Measurements from ENCODE around the gene THAP11.
"Not testable (repeated sequence)": the region's sequence is repeated elsewhere in the genome, so short reads cannot be mapped to it uniquely, and the experiment has no call there.

The THAP11 gene

GRCh38 chr16:67861877-67862276 is 19.8 kb downstream of the THAP11 start:
- Histone ChIP-seq H3K79me2 (ENCODE audit: control insufficient read depth, insufficient read depth, low read length) (peaks cover 70% of the 10 kb centered on the region), H4K5ac (ENCODE audit: low read length) (no peak overlapping the region), H3K4me2 (ENCODE audit: low read length) (no peak overlapping the region), H3K79me1 (ENCODE audit: low read length) (peaks cover 51% of the 10 kb centered on the region), H2BK5ac (ENCODE audit: low read length) (no peak overlapping the region), H2BK120ac (ENCODE audit: low read depth, low read length) (no peak overlapping the region), H3K23ac (ENCODE audit: low read length) (no peak overlapping the region), H3K4me1 (ENCODE audit: control insufficient read depth, low read depth, low read length) (peaks cover 3% of the 10 kb centered on the region), H3K56ac (ENCODE audit: low read length) (no peak overlapping the region), H3K27me3 (ENCODE audit: insufficient read depth, low read length, poor library complexity) (no peaks in the 10 kb centered on the region), H3K27ac (ENCODE audit: low read depth, low read length) (no peak overlapping the region), H2AK5ac (ENCODE audit: low read length) (no peak overlapping the region), H3K18ac (ENCODE audit: low read length) (no peak overlapping the region), H3K4ac (ENCODE audit: low read depth, low read length) (no peak overlapping the region), H3K4me3 (ENCODE audit: low read length) (no peak overlapping the region), H3K36me3 (ENCODE audit: control insufficient read depth, insufficient read depth, low read length) (peaks cover 1% of the 10 kb centered on the region), H2BK15ac (replicated peaks; ENCODE audit: low read depth) (no peak overlapping the region), H4K8ac (ENCODE audit: low read depth, low read length) (no peak overlapping the region), H3K9ac (ENCODE audit: low read length) (no peak overlapping the region)
- no peak for DNase-seq
- no CpG with 5 or more reads among the region's 6 CpGs for WGBS (ENCODE audit: extremely low coverage, insufficient coverage, low lambda C conversion rate)

DNA sequence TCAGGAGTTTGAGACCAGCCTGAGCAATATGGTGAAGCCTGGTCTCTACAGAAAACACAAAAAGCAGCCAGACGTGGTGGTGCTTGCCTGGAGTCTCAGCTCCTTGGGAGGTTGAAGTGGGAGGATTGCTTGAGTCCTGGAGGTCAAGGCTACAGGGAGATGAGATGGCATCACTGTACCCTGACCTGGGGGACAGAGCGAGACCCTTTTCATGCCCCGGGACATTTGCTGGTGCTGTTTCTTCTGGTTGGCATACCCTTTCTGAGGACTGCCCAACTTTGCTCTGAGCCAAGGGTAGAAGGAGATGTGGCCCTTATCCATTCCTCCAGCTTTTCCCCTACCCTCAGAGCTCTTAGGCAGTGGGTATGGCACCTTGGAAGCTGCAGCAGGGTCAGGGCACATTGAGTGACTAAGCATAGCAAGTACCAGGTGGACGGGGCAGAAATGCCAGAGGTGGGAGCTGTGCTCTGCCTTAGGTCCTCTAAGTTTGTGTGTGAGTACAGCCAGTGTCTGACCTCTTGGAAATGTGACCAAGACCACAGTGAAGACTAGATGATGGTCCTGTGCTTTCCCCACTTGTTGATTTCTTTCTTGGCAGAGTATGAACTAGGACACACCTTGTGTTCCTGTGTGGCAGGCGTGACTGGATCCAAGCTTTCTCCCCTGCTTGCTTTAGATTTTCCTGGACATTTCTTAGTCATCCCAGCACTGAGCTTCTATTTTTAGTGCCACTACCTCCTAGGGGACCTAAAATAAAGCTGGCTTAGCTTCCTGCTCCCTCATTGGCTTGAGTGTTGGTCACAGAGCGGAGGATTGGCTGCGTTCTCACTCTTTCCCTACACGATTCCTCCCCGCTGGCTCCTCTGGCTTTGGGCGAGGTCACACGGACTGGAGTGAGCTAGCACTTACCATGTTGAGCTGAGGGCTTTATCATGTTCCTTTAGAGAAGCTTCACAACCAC is 20.8 kb downstream of the THAP11 start:
- H3K27ac ChIP-seq (ENCODE audit: low read depth, low read length), result no peak overlapping the region
- H3K4me2 ChIP-seq (ENCODE audit: low read length), result no peak overlapping the region
- H3K27me3 ChIP-seq (ENCODE audit: insufficient read depth, low read length, poor library complexity), result no peaks in the 10 kb centered on the region
- H3K18ac ChIP-seq (ENCODE audit: low read length), result no peak overlapping the region
- H4K5ac ChIP-seq (ENCODE audit: low read length), result no peak overlapping the region
- H3K56ac ChIP-seq (ENCODE audit: low read length), result no peak overlapping the region
- H3K36me3 ChIP-seq (ENCODE audit: control insufficient read depth, insufficient read depth, low read length), result peaks cover 2% of the 10 kb centered on the region
- H3K4me3 ChIP-seq (ENCODE audit: low read length), result no peak overlapping the region
- H3K23ac ChIP-seq (ENCODE audit: low read length), result no peak overlapping the region
- no peak overlapping the region for H2AK5ac ChIP-seq (ENCODE audit: low read length)
- DNase-seq, result no peak
- H4K8ac ChIP-seq (ENCODE audit: low read depth, low read length), result no peak overlapping the region
- peaks cover 60% of the 10 kb centered on the region for H3K79me2 ChIP-seq (ENCODE audit: control insufficient read depth, insufficient read depth, low read length)
- no peak overlapping the region for H2BK120ac ChIP-seq (ENCODE audit: low read depth, low read length)
- H3K79me1 ChIP-seq (ENCODE audit: low read length), result peaks cover 41% of the 10 kb centered on the region
- no peaks in the 10 kb centered on the region for H3K4me1 ChIP-seq (ENCODE audit: control insufficient read depth, low read depth, low read length)
- no peak overlapping the region for H3K4ac ChIP-seq (ENCODE audit: low read depth, low read length)
- no peak overlapping the region for H2BK5ac ChIP-seq (ENCODE audit: low read length)
- WGBS (ENCODE audit: extremely low coverage, insufficient coverage, low lambda C conversion rate), result no CpG with 5 or more reads among the region's 11 CpGs
- no peak overlapping the region for H2BK15ac ChIP-seq (replicated peaks; ENCODE audit: low read depth)
- H3K9ac ChIP-seq (ENCODE audit: low read length), result no peak overlapping the region

DNA sequence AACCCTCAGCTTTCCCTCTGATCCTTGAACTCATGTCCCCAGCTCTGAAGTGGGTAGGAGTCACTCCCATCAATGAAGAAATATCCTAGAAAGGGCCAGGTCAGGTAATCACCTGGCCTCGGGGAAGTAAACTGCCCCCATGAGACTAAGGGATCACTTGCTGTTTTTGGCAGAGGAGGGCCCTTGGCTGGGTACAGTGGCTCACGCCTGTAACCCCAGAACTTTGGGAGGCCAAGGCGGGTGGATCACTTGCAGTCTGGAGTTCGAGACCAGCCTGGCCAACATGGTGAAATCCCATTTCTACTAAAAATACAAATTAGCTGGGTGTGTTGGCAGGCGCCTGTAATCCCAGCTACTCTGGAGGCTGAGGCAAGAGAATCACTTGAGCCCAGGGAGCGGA is 21.9 kb downstream of the THAP11 start:
- H3K23ac ChIP-seq (ENCODE audit: low read length); H3K4me3 ChIP-seq (ENCODE audit: low read length); H3K4ac ChIP-seq (ENCODE audit: low read depth, low read length); H3K4me2 ChIP-seq (ENCODE audit: low read length); H3K27ac ChIP-seq (ENCODE audit: low read depth, low read length); H3K4me1 ChIP-seq (ENCODE audit: control insufficient read depth, low read depth, low read length); H2AK5ac ChIP-seq (ENCODE audit: low read length); H3K27me3 ChIP-seq (ENCODE audit: insufficient read depth, low read length, poor library complexity); H2BK15ac ChIP-seq (replicated peaks; ENCODE audit: low read depth); H4K5ac ChIP-seq (ENCODE audit: low read length); H3K56ac ChIP-seq (ENCODE audit: low read length); H3K18ac ChIP-seq (ENCODE audit: low read length); H2BK120ac ChIP-seq (ENCODE audit: low read depth, low read length); H3K9ac ChIP-seq (ENCODE audit: low read length); H2BK5ac ChIP-seq (ENCODE audit: low read length); DNase-seq; H3K36me3 ChIP-seq (ENCODE audit: control insufficient read depth, insufficient read depth, low read length); H4K8ac ChIP-seq (ENCODE audit: low read depth, low read length): not testable (repeated sequence)
- H3K79me2 ChIP-seq (ENCODE audit: control insufficient read depth, insufficient read depth, low read length), result peaks cover 48% of the 10 kb centered on the region
- H3K79me1 ChIP-seq (ENCODE audit: low read length), result peaks cover 36% of the 10 kb centered on the region
- WGBS (ENCODE audit: extremely low coverage, insufficient coverage, low lambda C conversion rate), result no CpG with 5 or more reads among the region's 6 CpGs

DNA sequence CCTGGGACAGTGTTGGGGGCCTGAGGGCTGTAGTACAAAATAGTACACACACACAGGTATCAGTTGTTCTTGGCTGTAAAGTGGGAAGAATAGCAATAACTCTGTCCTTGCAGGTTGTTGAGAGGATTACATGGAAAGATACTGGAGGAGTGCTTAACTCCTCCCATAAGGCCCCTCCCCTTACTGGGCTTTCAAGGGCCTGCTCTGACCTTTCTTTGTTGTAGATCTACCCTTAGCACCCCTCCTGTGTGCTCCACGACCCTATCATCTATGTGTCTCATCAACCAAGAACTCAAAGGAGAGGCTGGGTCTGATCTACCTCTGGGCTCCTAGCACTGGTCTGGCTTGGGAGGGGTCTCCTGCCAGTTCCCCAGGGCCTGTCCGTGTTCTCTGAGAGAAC is 22.5 kb downstream of the THAP11 start:
- Histone ChIP-seq H3K79me1 (ENCODE audit: low read length) (peaks cover 36% of the 10 kb centered on the region), H3K4me2 (ENCODE audit: low read length) (no peak overlapping the region), H2BK120ac (ENCODE audit: low read depth, low read length) (no peak overlapping the region), H4K5ac (ENCODE audit: low read length) (no peak overlapping the region), H3K18ac (ENCODE audit: low read length) (no peak overlapping the region), H3K9ac (ENCODE audit: low read length) (no peak overlapping the region), H3K4me1 (ENCODE audit: control insufficient read depth, low read depth, low read length) (no peaks in the 10 kb centered on the region), H4K8ac (ENCODE audit: low read depth, low read length) (no peak overlapping the region), H3K4me3 (ENCODE audit: low read length) (no peak overlapping the region), H3K36me3 (ENCODE audit: control insufficient read depth, insufficient read depth, low read length) (peaks cover 6% of the 10 kb centered on the region), H3K79me2 (ENCODE audit: control insufficient read depth, insufficient read depth, low read length) (peaks cover 44% of the 10 kb centered on the region), H3K27me3 (ENCODE audit: insufficient read depth, low read length, poor library complexity) (no peaks in the 10 kb centered on the region), H2AK5ac (ENCODE audit: low read length) (no peak overlapping the region), H3K27ac (ENCODE audit: low read depth, low read length) (no peak overlapping the region), H3K4ac (ENCODE audit: low read depth, low read length) (no peak overlapping the region), H3K56ac (ENCODE audit: low read length) (no peak overlapping the region), H2BK15ac (replicated peaks; ENCODE audit: low read depth) (no peak overlapping the region), H3K23ac (ENCODE audit: low read length) (no peak overlapping the region), H2BK5ac (ENCODE audit: low read length) (no peak overlapping the region)
- DNase-seq, result peak; percentile 55
- WGBS (ENCODE audit: extremely low coverage, insufficient coverage, low lambda C conversion rate), result no CpG with 5 or more reads among the region's 2 CpGs

DNA sequence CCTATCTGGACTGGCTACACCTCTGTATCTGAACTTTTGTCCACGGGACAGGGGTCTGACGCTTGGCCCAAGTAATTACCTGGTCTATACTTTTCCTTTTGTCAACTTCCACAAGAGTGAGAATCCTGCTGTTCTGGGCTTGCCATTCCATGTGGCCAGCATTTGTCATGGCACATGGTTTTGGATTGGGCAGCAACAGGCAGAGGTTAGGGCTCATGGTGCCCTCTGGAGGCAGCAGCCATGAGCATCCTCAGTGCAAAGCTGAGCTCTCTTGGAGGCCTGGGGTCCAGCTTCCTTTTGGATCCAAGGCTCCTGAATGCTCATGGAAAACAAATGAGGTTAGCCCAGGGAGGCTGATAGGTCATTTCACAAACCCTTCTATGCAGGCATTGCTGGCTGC is 23.2 kb downstream of the THAP11 start:
- no peak overlapping the region for H3K4me2 ChIP-seq (ENCODE audit: low read length)
- peak; percentile 82 for DNase-seq
- H2BK120ac ChIP-seq (ENCODE audit: low read depth, low read length), result no peak overlapping the region
- peaks cover 41% of the 10 kb centered on the region for H3K79me2 ChIP-seq (ENCODE audit: control insufficient read depth, insufficient read depth, low read length)
- no peak overlapping the region for H3K23ac ChIP-seq (ENCODE audit: low read length)
- no peak overlapping the region for H2BK5ac ChIP-seq (ENCODE audit: low read length)
- peaks cover 6% of the 10 kb centered on the region for H3K36me3 ChIP-seq (ENCODE audit: control insufficient read depth, insufficient read depth, low read length)
- no peak overlapping the region for H3K4me3 ChIP-seq (ENCODE audit: low read length)
- no peaks in the 10 kb centered on the region for H3K4me1 ChIP-seq (ENCODE audit: control insufficient read depth, low read depth, low read length)
- H3K56ac ChIP-seq (ENCODE audit: low read length), result no peak overlapping the region
- no peak overlapping the region for H3K4ac ChIP-seq (ENCODE audit: low read depth, low read length)
- no peak overlapping the region for H4K5ac ChIP-seq (ENCODE audit: low read length)
- H3K9ac ChIP-seq (ENCODE audit: low read length), result no peak overlapping the region
- H4K8ac ChIP-seq (ENCODE audit: low read depth, low read length), result no peak overlapping the region
- no peak overlapping the region for H2AK5ac ChIP-seq (ENCODE audit: low read length)
- H3K27me3 ChIP-seq (ENCODE audit: insufficient read depth, low read length, poor library complexity), result no peaks in the 10 kb centered on the region
- H3K27ac ChIP-seq (ENCODE audit: low read depth, low read length), result no peak overlapping the region
- no peak overlapping the region for H3K18ac ChIP-seq (ENCODE audit: low read length)
- H3K79me1 ChIP-seq (ENCODE audit: low read length), result peaks cover 36% of the 10 kb centered on the region
- no CpG with 5 or more reads among the region's 2 CpGs for WGBS (ENCODE audit: extremely low coverage, insufficient coverage, low lambda C conversion rate)
- H2BK15ac ChIP-seq (replicated peaks; ENCODE audit: low read depth), result no peak overlapping the region

Measured in mesendoderm (in vitro differentiated cells).